Muscle of leg (tissue), 11 donors: ENCODE results near the gene GRAMD1B. TPM values are rescaled to one million over a fixed set of nuclear protein-coding genes. Genes with fewer than 3 reads are reported as not detected.
A peak's percentile ranks its signal among the peaks of the same experiment; 100 is the strongest.

Experiments used
- DNase-seq: peaks from one replicate; pipeline ENCODE4 v3.0.0; 2013
- H3K27ac ChIP-seq: one replicate; pipeline ENCODE4 v1.5.1; 2013; ENCODE audit warnings: mild to moderate bottlenecking, low read length, control low read depth
- H3K27me3 ChIP-seq: one replicate; pipeline ENCODE4 v1.6.1; 2013; ENCODE audit warnings: low read length; ENCODE audit not compliant: control insufficient read depth, insufficient read depth
- H3K36me3 ChIP-seq: one replicate; pipeline ENCODE4 v1.6.1; 2013; ENCODE audit warnings: low read length; ENCODE audit not compliant: control insufficient read depth, insufficient read depth
- H3K4me1 ChIP-seq: one replicate; pipeline ENCODE4 v1.6.1; 2013; ENCODE audit warnings: low read length; ENCODE audit not compliant: control insufficient read depth, insufficient read depth
- H3K4me3 ChIP-seq: one replicate; pipeline ENCODE4 v1.5.1; 2013; ENCODE audit warnings: low read length, control low read depth
- H3K9me3 ChIP-seq: replicated peaks from 2 replicates; pipeline ENCODE4 v1.6.1; 2013; ENCODE audit warnings: low read depth, low read length; ENCODE audit not compliant: control insufficient read depth
- WGBS: methylation state at CpG from one replicate; pipeline ENCODE4 v1.1.5; 2013; ENCODE audit warnings: missing lambda C conversion rate; ENCODE audit not compliant: insufficient coverage; 5-methylcytosine and 5-hydroxymethylcytosine counted together
- polyA plus RNA-seq, 8 donors: library from polyadenylated mRNA; unstranded; fragments of 120-200 nt; gene quantifications; one replicate each; pipeline versions ENCODE4 v1.2.1 to v1.2.3, GENCODE V29; 2013; ENCODE audit warnings: inconsistent platforms in 1 of 8, low replicate concordance in 1 of 8; ENCODE audit not compliant: insufficient read length in 8 of 8, insufficient read depth in 1 of 8
- total RNA-seq: library from RNA; stranded (reverse); fragments of 120-200 nt; gene quantifications from one replicate; pipeline ENCODE4 v1.2.4, GENCODE V29; 2013

Gene GRAMD1B
- total and polyA plus RNA-seq, 9 donors: 6.9 to 10.9 (median 8.7) TPM

DNA sequence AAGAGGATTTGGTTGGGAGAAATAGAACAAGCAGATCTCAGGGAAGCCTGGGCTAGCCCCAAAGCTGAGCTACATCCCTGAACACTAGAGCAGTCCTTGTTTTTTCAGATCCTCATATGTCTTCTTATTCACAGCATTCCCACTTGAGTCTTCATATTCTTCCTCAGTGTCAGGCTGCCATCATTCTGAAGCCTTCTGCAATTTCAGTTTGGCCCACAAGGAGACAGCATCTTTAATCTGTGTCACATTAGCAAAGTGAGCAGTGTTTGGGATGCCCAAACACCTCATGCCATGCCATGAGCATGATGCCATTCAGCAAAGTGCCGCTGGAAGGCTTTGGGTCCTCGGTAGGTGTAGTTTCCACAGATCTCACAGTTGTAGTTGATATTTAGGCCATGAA is 167.8 kb downstream of the GRAMD1B start:
- H3K27me3 ChIP-seq: no peaks in the 10 kb centered on the region
- 100% methylated on average over 1 of the region's 2 CpGs for WGBS
- H3K4me3 ChIP-seq: no peak overlapping the region
- peaks cover 30% of the 10 kb centered on the region for H3K36me3 ChIP-seq
- H3K4me1 ChIP-seq: no peaks in the 10 kb centered on the region
- no peaks in the 10 kb centered on the region for H3K9me3 ChIP-seq
- DNase-seq: no peak
- no peak overlapping the region for H3K27ac ChIP-seq

DNA sequence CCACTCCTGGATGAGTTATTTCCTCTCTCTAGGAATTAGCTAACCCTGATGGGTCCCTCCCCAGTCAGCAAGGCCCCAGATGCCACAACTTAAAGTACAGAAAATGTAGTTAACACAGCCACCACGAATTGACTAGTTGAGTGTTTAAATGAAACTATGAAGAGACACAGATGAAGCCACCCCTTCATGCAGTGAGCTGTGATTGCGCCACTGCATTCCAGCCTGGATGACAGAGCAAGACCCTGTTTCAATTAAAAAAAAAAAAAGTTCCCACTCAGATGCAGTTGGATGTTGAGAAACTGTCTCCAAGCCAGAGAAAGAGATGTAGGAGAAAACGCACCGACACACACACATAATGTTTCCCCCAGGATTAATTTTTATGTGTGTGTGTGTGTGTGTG is 171.1 kb downstream of the GRAMD1B start:
- Histone ChIP-seq H3K4me3 (no peak overlapping the region), H3K27ac (no peak overlapping the region), H3K27me3 (no peaks in the 10 kb centered on the region), H3K36me3 (peaks cover 30% of the 10 kb centered on the region), H3K4me1 (no peaks in the 10 kb centered on the region), H3K9me3 (no peaks in the 10 kb centered on the region)
- DNase-seq: no peak
- no CpG with 5 or more reads among the region's 4 CpGs for WGBS

DNA sequence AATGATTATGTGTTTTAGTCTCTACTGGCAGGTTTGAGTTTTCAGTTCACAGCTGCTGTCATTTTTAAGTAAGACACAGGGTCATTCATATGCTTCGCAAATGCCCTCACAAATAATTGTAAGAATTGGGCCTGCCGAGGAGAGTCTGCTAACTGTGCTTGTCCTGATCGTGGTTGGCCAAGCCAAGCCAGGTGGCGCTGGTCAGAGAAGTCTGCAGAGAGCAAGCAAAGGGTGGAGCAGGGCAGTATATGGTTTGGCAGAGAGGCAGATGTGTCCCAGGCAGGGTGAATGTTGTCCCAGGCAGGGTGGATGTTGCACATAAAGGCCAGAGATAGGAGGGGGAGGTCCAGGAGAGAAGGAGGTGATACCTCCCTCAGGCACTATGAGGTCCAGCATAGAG is 171.7 kb downstream of the GRAMD1B start:
- no peaks in the 10 kb centered on the region for H3K9me3 ChIP-seq
- no peaks in the 10 kb centered on the region for H3K4me1 ChIP-seq
- no peak for DNase-seq
- no peak overlapping the region for H3K4me3 ChIP-seq
- 56% methylated on average over 3 of the region's 4 CpGs for WGBS
- H3K27ac ChIP-seq: no peak overlapping the region
- no peaks in the 10 kb centered on the region for H3K27me3 ChIP-seq
- peaks cover 36% of the 10 kb centered on the region for H3K36me3 ChIP-seq

DNA sequence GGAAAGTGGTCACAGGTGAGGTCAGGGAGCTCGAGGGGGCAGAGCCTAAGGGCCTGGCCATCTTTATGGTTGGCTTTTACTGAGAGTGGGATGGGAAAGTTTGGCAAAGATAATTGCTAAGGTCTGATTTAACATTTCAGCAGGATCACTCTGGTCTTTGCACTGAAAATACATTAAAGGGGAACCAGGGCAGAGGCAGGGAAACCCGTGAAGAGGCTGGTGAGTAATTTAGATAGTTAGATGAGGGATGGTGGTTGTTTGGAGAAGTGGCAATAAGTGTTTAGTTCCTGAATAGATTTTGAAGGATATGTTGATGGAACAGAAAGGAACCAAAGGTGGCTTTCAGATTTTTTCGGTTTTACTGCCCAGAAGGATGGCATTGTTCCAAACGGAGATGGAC is 173.6 kb downstream of the GRAMD1B start:
- Histone ChIP-seq H3K4me1 (no peaks in the 10 kb centered on the region), H3K27ac (no peak overlapping the region), H3K9me3 (no peaks in the 10 kb centered on the region), H3K4me3 (no peak overlapping the region), H3K36me3 (peaks cover 49% of the 10 kb centered on the region), H3K27me3 (no peaks in the 10 kb centered on the region)
- no peak for DNase-seq
- 83% methylated on average over 4 of the region's 4 CpGs for WGBS

DNA sequence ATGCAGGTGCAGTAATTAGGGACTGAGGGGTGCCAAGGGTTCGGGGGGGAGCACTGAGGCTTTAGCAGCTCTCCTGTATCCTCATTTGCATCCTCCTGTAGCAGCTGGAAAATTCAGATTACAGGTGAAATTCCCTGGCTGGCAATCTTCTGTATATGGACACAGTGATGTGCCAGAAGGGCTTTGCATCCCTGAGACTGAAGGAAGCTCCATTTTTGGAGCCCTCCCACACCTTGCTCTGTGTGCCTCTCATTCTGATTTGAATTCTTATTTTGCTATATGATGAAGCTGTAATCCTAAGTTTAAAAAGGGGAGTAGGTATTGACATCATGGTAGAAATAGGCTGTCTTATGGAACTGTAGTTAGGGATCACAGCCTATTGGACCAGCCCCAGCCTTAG is 177.7 kb downstream of the GRAMD1B start:
- Histone ChIP-seq H3K4me3 (no peak overlapping the region), H3K27ac (no peak overlapping the region), H3K4me1 (no peaks in the 10 kb centered on the region), H3K27me3 (no peaks in the 10 kb centered on the region), H3K36me3 (peaks cover 52% of the 10 kb centered on the region), H3K9me3 (no peaks in the 10 kb centered on the region)
- no peak for DNase-seq
- 60% methylated on average over 1 of the region's 1 CpG for WGBS

DNA sequence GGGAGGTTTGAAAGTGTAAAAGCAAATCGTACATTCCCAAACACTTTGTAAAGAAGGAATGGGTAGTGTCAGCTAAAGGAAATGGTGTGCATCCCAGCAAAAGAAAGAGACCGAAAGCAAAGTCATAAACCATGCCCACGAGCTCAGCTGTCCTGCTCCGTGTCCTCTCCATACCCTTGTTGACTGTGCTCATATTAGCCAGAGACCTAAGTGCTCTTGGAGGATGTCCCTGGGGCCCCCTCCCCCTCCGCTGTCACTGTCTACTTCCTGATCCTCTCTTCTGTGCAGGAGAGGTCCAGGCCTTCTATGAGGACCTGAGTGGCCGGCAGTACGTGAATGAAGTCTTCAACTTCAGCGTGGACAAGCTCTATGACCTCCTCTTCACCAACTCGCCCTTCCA is 178.3 kb downstream of the GRAMD1B start:
- WGBS: 92% methylated on average over 8 of the region's 9 CpGs
- no peaks in the 10 kb centered on the region for H3K4me1 ChIP-seq
- no peaks in the 10 kb centered on the region for H3K27me3 ChIP-seq
- no peak overlapping the region for H3K4me3 ChIP-seq
- no peak overlapping the region for H3K27ac ChIP-seq
- no peak for DNase-seq
- peaks cover 57% of the 10 kb centered on the region for H3K36me3 ChIP-seq
- no peaks in the 10 kb centered on the region for H3K9me3 ChIP-seq

DNA sequence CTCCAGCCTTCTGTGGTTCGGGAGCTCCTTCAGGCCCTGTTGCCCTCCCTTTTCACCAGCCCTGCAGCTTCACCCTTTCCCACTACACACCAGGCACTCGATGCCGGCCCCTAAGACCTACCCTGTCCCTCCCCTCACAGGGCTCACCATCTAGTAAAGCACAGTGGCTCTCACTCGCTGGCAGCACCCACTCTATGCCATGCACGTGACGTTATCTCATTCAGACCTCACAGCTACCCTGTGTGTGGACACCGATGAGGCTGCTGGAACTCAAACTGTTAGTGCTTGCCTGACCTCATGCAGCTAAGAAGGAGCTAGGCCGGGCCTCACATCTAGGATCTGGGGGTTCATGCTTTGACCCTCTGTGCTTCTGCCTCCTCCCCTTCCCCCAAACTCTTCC is 178.9 kb downstream of the GRAMD1B start:
- no peak overlapping the region for H3K4me3 ChIP-seq
- WGBS: 96% methylated on average over 7 of the region's 8 CpGs
- no peak overlapping the region for H3K27ac ChIP-seq
- no peaks in the 10 kb centered on the region for H3K9me3 ChIP-seq
- H3K27me3 ChIP-seq: no peaks in the 10 kb centered on the region
- no peaks in the 10 kb centered on the region for H3K4me1 ChIP-seq
- DNase-seq: no peak
- peaks cover 60% of the 10 kb centered on the region for H3K36me3 ChIP-seq

DNA sequence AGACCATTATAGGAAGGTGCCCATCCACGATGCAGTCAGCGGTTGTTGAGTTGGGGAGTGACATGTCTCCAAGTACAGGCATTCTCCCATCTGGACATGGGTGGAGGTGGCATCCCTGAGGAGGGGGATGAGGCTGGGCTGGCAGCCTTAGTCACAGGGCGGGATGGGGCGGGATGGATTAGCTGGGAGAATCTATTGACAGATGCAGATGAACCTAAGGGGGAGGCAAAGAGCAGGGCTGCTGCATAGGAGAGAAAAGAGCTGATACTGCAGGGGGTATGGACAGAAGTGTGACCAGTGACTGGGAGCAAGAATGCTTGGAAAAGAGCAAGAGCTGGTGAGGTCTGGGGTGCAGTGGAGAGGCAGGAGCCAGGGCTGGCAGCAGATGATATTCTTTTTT is 181.6 kb downstream of the GRAMD1B start:
- H3K27me3 ChIP-seq: no peaks in the 10 kb centered on the region
- no peak overlapping the region for H3K27ac ChIP-seq
- no peak overlapping the region for H3K4me3 ChIP-seq
- WGBS: 90% methylated on average over 4 of the region's 4 CpGs
- no peaks in the 10 kb centered on the region for H3K9me3 ChIP-seq
- peaks cover 2% of the 10 kb centered on the region for H3K4me1 ChIP-seq
- no peak for DNase-seq
- H3K36me3 ChIP-seq: peaks cover 49% of the 10 kb centered on the region

DNA sequence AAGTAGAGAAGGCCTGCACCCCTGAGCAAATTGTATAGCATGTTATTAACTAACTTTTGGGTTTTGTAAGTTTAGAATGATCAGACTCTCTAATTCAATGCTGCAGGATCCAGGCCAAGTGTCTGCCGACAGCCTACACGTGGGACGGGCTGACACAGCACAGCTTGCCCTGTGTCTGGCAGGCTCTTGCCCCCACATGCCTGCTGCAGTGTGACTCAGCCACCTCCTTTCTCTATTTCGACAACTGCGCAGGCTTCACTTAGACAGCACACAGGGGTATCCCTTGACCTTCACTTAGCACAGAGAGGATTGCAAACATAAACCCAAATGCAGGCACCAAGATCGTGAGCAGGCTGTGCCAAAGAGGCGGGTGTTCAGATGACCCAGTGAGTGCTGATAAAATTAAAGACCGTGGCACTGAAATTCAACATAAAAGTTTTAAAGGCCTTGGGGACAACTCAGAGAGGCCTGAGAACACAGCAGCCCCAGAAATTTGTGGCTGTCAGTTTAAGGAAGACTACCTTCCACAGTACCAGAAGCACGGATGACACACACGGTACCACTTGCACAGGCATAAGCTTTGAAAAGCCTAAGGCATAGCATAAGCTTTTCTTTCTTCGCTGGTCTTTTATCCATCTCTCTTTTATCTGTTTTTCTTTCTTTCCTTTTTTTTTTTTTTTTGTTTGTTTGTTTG is 186.6 kb downstream of the GRAMD1B start:
- Histone ChIP-seq H3K36me3 (peaks cover 38% of the 10 kb centered on the region), H3K27me3 (no peaks in the 10 kb centered on the region), H3K4me1 (peaks cover 2% of the 10 kb centered on the region), H3K27ac (no peak overlapping the region), H3K9me3 (no peaks in the 10 kb centered on the region), H3K4me3 (no peak overlapping the region)
- peak; percentile 24 for DNase-seq
- WGBS: 63% methylated on average over 7 of the region's 11 CpGs

DNA sequence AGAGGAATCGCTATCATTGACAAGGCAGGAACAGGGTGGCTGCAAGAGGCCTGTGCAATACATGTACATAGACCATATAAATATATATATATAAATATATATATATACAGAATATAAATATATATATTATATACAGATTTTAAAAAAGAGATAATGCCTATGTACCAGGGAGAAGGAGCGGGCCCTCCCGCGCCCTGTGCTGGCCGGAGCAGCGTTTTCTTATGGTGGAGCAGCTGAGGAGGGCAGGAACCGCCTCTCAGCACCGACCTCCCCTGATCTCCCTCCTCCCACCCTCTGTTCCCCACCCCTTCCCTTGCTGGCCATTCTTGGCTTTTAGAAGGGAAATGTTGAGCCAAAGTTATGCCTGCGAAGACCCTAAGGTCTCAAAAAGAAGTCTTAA is 192.5 kb downstream of the GRAMD1B start:
- Histone ChIP-seq H3K4me3 (no peak overlapping the region), H3K36me3 (peaks cover 27% of the 10 kb centered on the region), H3K9me3 (no peaks in the 10 kb centered on the region), H3K27ac (no peak overlapping the region), H3K4me1 (no peaks in the 10 kb centered on the region), H3K27me3 (no peaks in the 10 kb centered on the region)
- DNase-seq: no peak
- WGBS: 79% methylated on average over 2 of the region's 9 CpGs

DNA sequence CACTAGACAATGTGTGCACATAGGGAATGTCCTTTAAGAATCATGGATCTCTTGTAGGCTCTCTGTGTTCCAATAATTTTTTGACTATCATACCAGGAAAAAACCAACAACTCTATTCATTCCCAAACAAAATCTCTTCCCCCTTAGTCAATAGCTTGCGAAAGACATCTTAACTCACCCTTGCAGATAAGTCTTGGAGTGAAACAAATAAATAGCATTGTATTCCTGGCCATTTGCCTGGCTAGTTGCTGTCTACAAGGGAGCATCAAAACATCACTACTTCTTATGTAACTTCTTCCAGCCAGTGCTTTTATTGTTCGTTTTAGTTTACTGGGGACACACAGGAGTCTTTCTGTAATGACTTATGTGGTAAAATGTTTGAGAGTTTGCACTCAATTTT is 194.9 kb downstream of the GRAMD1B start:
- no peak overlapping the region for H3K27ac ChIP-seq
- H3K4me1 ChIP-seq: peaks cover under 1% of the 10 kb centered on the region
- no peak overlapping the region for H3K4me3 ChIP-seq
- no peaks in the 10 kb centered on the region for H3K27me3 ChIP-seq
- H3K9me3 ChIP-seq: no peaks in the 10 kb centered on the region
- peaks cover 13% of the 10 kb centered on the region for H3K36me3 ChIP-seq
- WGBS: no CpG with 5 or more reads among the region's 2 CpGs
- no peak for DNase-seq
